C4-2B (cell line): ENCODE measurements around the gene RNF149.

Experiments
- ZFX ChIP-seq: fragments of 450-650 bp; IDR thresholded peaks from 2 replicates; pipeline ENCODE4 v1.6.1; 2017
- TF ChIP-seq, protein P1 (sequence below): fragments of 450-650 bp; conservative IDR thresholded peaks from 2 replicates; pipeline ENCODE4 v1.5.1; 2017; ENCODE audit warnings: mild to moderate bottlenecking

- TF ChIP-seq, protein P1, sequence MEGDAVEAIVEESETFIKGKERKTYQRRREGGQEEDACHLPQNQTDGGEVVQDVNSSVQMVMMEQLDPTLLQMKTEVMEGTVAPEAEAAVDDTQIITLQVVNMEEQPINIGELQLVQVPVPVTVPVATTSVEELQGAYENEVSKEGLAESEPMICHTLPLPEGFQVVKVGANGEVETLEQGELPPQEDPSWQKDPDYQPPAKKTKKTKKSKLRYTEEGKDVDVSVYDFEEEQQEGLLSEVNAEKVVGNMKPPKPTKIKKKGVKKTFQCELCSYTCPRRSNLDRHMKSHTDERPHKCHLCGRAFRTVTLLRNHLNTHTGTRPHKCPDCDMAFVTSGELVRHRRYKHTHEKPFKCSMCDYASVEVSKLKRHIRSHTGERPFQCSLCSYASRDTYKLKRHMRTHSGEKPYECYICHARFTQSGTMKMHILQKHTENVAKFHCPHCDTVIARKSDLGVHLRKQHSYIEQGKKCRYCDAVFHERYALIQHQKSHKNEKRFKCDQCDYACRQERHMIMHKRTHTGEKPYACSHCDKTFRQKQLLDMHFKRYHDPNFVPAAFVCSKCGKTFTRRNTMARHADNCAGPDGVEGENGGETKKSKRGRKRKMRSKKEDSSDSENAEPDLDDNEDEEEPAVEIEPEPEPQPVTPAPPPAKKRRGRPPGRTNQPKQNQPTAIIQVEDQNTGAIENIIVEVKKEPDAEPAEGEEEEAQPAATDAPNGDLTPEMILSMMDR = no peak
- TF ChIP-seq ZFX = no peak
Measured at GRCh38 chr2:101299604-101300003, 8.9 kb downstream of the RNF149 start.
